Measurements from ENCODE around the gene HAGHL. TPM values are rescaled to one million over a fixed set of nuclear protein-coding genes. Genes with fewer than 3 reads are reported as not detected.

HAGHL gene
- total and polyA plus RNA-seq, 2 donors (not counting 3 experiments of a cell fraction or from before 2014, with no cell fraction given), result 6.3 to 6.8 TPM

DNA sequence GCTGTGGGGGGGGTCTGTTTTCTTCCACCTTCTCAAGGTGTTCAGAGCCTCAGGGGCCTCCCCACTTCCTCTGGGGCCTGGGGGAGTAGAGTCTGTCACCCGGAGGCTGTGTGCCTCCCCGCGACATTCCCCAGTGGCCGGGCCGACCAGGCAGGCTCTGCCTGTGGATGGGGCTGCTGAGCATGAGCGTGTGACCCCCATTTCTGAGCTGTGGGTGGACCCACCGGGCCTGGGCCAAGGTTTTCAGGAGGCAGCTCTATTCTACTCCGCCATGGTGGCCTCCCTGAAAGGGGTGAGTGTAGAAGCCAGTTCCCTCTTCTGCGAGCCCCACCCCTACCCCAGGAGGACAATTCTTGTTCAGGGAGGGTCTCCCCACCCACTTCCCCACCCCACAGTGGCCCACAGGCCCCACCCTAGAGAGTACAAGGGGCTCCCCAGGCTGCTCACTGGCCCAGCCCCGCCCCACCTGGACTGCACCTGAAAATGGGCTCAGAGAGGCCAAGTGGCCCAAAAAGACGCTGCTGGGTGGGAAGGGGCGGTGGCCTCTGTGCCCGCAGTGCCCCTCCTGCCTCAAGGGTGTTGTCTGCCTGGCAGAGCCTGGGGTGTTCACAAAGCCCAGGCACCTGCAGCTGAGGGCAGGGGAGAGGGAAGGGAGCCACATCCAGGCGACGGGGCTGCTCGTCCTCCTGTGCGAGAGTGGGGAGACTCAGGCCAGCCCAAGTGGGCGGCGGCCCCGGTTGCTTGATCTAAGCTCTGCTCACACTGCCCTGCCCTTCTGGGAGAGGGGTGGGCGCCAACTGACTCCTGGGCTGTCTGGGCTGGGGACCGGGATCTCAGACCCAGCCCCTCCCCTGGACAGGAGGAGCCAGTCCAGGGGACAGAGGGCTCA, 35.0 kb downstream of the HAGHL start:
- dilution Hi-C loops (cut with MboI; ENCODE audit: extremely low pct_ligation_motif_present, low sequenced_read_pairs), result no loop called here
- DNase-seq (ENCODE audit: low read depth, low spot score), result no peak
- no TSS peak for BruUV-seq (replicated peaks)

More for the DNA sequence above, 35.0 kb downstream of the HAGHL start:
- no peaks in the 10 kb centered on the region for H3K9me1 ChIP-seq (replicated peaks; ENCODE audit: control insufficient read depth, extremely low read depth, insufficient read depth, low read length)
- H2AFZ ChIP-seq (ENCODE audit: low read depth, low read length), result no peak overlapping the region
- ChIA-PET CTCF (interaction anchor here (1.3 kb wide), 1 partner anchor 29 kb away, joined by 3 read pairs; no protein-coding TSS in a partner anchor), POLR2A (no interaction called here)
- no peaks in the 10 kb centered on the region for H3K36me3 ChIP-seq (ENCODE audit: control insufficient read depth in 2 of 2, extremely low read depth in 1 of 2, insufficient read depth in 2 of 2, low read length in 2 of 2)
- H3K27me3 ChIP-seq (ENCODE audit: control insufficient read depth in 2 of 2, insufficient read depth in 2 of 2, low read length in 2 of 2), result no peaks in the 10 kb centered on the region
- no peak overlapping the region for H3K27ac ChIP-seq (ENCODE audit: insufficient read depth, low read depth, low read length)
- H3K4me2 ChIP-seq (ENCODE audit: insufficient read depth, low read length), result no peak overlapping the region
- no peak overlapping the region for H3K4me3 ChIP-seq (replicated peaks in 1 of 3; ENCODE audit: insufficient read depth in 1 of 3, low read depth in 1 of 3, low read length in 3 of 3)
- no peaks in the 10 kb centered on the region for H3K9me3 ChIP-seq (replicated peaks; ENCODE audit: control insufficient read depth, insufficient read depth, low read length)
- no peaks in the 10 kb centered on the region for H4K20me1 ChIP-seq (replicated peaks; ENCODE audit: control insufficient read depth, extremely low read depth, insufficient read depth, low read length)
- no peaks in the 10 kb centered on the region for H3K4me1 ChIP-seq (ENCODE audit: control insufficient read depth, extremely low read depth, insufficient read depth, low read length)
- FAIRE-seq, result no peak
- TF ChIP-seq FOS (IDR thresholded peaks at IDR 0.05; ENCODE audit: borderline replicate concordance, insufficient read depth, low read length) (no peak), MYC (IDR thresholded peaks at IDR 0.05; ENCODE audit: low read depth, low read length) (no peak), MAX (IDR thresholded peaks at IDR 0.05; ENCODE audit: insufficient read depth, insufficient read length) (no peak), POLR2A (IDR thresholded peaks at IDR 0.05; ENCODE audit: low read depth, low read length) (no peak), POLR2AphosphoS5 (IDR thresholded peaks at IDR 0.05; ENCODE audit: insufficient read depth, low read depth, low read length) (no peak)
- TF ChIP-seq, protein P1, sequence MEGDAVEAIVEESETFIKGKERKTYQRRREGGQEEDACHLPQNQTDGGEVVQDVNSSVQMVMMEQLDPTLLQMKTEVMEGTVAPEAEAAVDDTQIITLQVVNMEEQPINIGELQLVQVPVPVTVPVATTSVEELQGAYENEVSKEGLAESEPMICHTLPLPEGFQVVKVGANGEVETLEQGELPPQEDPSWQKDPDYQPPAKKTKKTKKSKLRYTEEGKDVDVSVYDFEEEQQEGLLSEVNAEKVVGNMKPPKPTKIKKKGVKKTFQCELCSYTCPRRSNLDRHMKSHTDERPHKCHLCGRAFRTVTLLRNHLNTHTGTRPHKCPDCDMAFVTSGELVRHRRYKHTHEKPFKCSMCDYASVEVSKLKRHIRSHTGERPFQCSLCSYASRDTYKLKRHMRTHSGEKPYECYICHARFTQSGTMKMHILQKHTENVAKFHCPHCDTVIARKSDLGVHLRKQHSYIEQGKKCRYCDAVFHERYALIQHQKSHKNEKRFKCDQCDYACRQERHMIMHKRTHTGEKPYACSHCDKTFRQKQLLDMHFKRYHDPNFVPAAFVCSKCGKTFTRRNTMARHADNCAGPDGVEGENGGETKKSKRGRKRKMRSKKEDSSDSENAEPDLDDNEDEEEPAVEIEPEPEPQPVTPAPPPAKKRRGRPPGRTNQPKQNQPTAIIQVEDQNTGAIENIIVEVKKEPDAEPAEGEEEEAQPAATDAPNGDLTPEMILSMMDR (IDR thresholded peaks at IDR 0.05; ENCODE audit: extremely low read depth in 1 of 2, insufficient read depth in 1 of 2, low read depth in 1 of 2, low read length in 2 of 2), result no peak
- H3K9ac ChIP-seq (replicated peaks; ENCODE audit: extremely low read depth, insufficient read depth, low read length), result no peak overlapping the region
- intact Hi-C loops (cut with micrococcal nuclease), result no loop called here
- H3K79me2 ChIP-seq (ENCODE audit: control insufficient read depth, insufficient read depth, low read length), result no peaks in the 10 kb centered on the region
